ENCODE data around the gene EVI5.

DNA sequence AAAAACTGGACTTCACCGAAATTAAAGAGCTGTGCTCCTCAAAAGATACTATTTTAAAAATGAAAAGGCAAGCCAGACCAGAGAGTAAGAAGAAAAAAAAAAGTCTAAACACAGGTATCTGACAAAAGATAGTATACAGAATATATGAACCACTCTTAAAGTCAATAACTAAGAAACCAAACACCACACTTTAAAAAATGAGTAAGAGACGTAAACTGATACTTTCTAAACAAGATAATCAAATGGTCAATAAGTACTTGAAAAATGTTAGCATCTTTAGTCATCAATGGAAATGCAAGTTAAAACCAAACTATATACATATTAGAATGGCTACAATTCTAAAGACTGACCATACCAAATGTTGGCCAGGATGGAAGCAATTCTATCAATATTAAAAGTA lies 77.6 kb downstream of the EVI5 start:
- TF ChIP-seq, protein P1, sequence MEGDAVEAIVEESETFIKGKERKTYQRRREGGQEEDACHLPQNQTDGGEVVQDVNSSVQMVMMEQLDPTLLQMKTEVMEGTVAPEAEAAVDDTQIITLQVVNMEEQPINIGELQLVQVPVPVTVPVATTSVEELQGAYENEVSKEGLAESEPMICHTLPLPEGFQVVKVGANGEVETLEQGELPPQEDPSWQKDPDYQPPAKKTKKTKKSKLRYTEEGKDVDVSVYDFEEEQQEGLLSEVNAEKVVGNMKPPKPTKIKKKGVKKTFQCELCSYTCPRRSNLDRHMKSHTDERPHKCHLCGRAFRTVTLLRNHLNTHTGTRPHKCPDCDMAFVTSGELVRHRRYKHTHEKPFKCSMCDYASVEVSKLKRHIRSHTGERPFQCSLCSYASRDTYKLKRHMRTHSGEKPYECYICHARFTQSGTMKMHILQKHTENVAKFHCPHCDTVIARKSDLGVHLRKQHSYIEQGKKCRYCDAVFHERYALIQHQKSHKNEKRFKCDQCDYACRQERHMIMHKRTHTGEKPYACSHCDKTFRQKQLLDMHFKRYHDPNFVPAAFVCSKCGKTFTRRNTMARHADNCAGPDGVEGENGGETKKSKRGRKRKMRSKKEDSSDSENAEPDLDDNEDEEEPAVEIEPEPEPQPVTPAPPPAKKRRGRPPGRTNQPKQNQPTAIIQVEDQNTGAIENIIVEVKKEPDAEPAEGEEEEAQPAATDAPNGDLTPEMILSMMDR (conservative IDR thresholded peaks at IDR 0.05 in 1 of 2, IDR thresholded peaks at IDR 0.05 in 1 of 2; ENCODE audit: extremely low read depth in 1 of 2, insufficient read depth in 1 of 2, low read depth in 1 of 2, low read length in 2 of 2): no peak
- TF ChIP-seq EZH2 (IDR thresholded peaks at IDR 0.05; ENCODE audit: borderline replicate concordance, low read length): no peak
